GM18868 (cell line): ENCODE measurements around the gene PIP5K1C.

Source experiments
- ATAC-seq: cut with Tn5 transposase; IDR thresholded peaks from one replicate; pipeline ENCODE4 v1.9.1; 2021; ENCODE audit warnings: mild to moderate bottlenecking, moderate library complexity; ENCODE audit not compliant: unreplicated experiment

The PIP5K1C gene

DNA sequence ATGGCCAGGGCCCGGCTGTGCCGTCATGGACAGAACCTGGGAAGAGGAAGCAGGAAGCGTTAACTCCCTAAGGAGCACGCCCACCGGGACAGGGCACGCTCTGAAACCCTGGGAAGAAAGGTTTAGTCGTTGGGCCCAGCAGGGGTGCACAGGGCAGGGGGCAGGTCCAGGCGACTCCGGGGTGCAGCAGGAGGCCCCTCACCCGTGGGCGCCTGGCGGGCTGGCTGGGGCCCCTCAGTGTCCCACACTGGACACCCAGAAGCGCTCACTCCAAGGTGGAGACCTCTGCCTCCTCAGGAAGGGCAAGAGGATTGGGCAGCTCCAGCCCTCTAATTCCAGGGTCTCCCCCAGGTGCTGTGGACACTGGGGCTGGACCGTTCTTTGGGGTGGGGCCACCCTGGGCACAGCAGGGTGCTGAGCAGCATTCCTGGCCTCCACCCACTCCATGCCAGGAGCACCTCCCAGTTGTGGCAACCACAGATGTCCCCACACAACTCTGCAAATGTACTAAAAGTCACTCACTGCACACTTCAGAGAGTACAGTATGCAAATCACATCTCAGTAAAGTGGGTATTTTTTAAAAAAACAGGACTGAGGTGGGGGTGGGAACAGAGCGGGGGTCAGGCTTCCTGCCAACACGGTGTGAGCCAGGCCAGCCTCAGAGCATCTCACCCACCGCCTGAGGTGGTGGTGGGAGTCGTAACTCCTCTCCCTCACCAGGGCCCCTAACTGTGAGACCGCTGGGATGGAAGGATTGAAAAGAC, 35.2 kb downstream of the PIP5K1C start:
- no peak for ATAC-seq

DNA sequence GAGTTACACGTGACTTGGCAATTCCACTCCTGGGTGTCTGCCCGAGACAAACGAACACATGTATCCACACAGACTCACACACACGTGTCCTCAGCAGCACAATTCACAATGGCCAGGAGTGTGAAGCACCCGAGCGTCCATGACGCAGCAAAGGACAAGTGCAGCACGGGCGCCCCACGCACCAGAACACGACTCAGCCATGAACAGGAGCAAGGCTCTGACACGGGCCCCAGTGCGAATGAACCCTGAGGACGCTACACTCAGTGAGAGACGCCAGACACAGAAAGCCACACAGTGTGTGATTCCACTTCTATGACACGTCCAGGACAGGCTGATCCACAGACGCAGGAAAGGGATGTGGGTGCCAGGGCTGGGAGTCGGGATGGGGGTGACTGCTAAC, 36.4 kb downstream of the PIP5K1C start:
- no peak for ATAC-seq

DNA sequence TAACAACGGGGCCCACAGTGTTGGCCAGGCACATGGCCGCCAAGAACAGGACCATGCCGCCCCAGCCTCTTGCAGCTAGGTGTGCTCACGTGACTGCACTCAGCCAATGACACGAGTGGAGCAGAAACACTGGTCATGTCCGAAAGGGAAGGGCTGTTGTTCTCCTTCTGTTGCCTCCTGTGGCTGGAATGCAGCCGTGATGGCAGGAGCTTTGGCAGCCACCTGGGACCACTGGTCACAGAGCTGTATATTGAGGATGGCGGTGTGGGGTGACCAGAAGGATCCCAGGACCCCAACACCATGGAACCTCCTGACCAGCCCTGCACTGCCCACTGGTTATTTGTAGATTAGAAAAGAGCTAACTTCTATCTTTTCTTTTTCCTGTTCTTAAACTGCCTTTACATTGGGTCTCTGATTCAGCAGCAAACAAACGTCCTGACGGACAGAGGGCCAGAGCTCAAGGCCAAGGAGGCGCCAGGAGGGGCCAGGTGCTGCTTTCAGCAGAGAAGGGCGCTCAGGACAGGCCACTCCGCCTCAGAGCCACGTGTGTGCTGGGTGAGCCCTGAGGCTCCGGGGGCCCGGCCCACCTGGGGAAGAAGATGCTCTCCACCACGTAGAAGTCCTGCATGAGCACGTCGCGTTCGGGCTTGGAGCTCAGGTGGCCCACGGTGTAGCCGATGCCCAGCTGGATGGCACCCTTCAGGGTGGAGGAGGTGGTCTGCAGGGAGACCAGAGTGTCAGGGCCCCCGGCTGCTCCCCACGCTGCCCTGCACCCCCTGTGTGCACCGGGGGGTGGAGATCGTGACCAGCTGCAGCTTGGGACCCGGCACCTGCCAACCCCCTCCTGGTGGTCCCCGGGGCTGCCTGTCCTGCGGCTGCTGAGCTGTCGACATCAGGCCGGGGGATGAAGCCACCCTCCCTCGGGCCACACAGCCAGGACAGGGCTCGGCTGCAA, 38.7 kb downstream of the PIP5K1C start:
- ATAC-seq: no peak

DNA sequence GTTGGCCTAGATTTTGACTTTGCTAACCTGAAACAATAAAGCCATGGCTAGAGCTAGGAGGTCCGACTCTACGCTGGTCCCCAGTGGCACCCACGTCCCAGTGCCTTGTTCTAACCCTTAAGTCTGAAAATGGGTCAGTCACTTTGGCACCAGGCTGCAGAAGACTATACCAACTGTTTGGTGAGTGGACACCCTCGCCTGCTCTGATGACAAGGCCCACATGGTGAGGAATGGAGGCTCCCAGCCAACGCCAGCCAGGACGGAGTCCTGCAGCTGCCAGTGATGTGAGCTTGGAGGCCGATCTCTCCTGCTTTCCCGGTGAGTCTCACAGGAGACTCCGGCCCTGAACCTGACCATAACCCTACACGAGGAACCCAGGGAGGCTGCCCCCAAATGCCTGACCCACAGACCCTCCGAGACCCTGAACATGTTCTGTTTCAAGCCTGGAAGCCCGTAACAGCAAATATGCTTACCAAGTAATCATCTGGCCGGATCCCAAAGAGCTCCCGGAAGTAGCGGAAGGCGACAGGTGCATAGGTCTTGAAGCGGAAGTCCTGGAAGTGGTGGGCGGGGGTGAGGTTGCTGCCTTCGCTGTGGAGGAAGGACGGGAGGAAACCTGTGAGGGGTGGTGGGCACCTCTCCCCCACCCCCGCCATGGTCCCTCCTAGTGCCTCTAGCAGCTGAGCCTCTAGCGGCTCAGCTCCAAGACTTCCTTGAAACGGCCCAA, 39.6 kb downstream of the PIP5K1C start:
- ATAC-seq: no peak

DNA sequence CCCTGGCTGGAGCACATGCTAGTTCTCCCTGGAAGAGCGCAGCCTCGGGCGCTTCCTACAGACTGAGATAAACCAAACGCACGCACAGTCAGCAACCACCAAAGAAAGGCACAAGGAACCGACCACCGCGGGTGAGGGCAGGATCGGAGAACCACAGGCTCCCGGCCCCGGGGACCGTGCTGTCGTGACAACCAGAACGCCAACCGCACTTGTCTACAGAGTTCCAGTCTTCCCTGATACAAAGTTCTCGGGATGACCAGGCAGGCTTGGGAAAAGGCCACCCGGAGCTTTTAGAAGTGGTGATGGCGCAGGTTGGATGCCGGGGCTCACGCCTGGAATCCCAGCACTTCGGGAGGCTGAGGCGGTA, 40.5 kb downstream of the PIP5K1C start:
- no peak for ATAC-seq

DNA sequence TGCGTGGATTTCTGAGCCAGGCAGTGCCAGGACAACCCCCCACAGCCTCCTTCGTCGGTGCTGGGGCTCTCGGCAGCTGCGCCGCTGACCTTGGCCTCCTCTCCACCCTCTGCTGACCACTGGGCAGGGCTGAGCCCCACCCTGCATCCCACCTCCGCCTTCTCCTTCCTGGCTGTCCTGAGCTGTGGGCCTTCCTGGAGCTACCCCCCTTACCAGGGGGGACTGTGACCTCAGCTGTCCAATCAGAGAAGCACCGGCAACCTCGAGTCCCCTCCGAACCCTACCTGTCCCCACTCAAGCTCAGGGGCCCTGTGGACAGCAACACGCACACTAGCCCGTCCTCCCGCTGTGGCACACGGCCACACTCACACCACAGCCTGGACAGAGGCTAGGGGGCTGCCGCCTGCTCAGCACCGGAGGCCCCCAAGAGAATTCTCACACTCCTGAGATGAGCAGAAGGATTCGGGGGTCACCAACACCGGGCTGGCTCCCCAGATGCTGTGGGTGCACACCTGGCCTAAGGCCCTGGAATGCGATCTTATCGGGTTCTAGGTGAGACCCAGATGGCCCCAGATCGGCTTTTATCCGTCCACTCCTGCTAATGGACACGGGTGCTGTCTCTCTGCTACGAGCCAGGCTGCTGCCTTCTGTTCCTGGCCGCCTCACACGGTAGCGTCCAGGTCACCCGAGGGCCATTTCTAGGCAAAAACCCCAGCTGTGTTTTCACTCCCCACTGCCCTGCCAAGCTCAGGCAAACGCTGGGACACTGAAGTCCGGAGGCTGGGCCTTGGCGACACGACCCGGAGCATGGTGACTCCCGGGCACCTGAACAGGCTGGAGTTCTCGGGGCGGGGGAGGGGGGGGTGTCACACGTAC, 41.2 kb downstream of the PIP5K1C start:
- no peak for ATAC-seq

DNA sequence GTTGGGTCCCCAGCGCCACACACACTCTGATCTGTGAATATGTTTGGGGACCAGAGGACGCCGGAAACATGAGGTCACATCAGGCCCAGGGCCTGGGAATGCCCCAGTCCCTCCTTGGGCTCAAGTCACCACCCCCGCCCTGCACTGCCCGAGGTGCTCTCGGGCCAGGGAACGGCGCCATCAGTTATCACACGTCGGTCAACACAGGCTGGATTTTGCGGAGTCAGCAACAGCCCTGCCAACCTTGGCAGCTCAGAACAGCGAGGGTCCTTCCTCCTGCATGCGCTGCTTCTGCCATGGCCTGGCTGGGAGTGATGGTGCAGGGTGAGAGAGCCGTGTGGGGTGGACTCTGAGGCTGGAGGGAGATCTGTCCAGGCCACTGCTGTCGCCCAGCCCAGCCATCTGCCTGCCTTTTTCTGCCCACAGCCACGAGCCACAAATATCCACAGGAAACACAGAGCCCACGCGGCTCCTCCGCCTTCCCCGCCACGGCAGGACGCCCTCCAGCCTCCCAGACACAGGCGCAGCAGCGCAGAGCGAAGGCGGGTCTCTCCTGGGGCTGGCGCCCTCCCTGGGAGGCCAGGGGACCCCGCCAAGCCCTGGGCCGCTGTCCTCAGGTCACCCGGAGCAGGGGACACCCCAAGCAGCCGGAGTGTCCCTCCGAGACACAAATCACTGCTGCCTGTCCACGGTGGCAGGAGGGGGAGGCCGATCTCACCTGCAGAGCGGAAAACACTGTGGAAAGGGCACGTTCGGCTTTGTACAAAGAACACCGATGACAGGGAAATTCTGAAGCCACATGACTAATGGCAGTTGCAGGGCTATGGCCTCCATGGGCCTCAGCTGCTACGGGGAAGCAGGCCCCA, 42.0 kb downstream of the PIP5K1C start:
- ATAC-seq: no peak

DNA sequence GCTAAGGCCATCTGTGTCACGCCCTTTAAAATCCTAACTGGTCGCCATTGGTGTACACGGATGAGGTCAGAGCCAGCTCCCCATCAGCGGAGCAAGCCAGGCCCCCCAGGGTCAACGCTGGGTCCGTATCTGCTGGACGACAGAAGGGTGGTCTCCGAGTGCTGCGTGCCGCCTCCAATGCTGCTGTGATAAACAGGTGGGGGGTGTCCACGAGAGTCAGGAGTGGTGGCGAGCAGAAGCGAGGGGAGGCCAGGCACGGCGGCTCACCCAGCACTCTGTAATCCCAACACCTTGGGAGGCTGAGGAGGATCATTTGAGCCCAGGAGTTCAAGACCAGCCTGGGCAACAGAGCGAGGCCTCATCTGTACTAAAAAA, 42.9 kb downstream of the PIP5K1C start:
- no peak for ATAC-seq

DNA sequence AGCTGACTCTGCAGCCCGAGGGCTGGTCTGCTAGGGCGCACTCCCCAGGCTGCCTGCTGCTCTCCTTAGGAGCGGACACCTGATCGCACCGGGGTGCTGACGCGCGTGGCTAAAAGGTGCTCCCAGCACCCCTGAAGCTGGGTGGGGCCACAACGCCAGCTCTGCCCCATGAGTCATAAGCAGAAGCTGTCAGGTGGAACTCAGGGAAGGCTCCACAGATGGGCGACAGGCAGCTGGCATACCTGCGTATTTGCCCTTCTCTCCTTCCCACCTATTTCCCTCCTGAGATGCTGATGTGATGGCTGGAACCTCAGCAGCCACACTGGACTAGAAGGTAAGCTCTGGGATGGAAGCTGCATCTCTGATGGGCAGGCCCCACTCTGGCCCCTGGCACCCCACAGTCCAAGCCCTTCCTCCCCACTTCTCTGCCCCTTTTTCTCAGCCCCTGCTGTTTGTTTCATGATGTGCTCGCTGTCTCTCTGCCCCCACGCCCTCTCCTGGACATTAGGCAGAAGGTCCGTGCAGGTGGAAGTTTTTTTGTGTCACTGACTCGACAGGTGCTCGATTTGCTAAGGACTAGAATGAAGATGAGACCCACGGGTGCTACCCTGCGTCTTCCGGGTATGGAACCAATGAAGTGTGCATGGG, 43.4 kb downstream of the PIP5K1C start:
- ATAC-seq: no peak

DNA sequence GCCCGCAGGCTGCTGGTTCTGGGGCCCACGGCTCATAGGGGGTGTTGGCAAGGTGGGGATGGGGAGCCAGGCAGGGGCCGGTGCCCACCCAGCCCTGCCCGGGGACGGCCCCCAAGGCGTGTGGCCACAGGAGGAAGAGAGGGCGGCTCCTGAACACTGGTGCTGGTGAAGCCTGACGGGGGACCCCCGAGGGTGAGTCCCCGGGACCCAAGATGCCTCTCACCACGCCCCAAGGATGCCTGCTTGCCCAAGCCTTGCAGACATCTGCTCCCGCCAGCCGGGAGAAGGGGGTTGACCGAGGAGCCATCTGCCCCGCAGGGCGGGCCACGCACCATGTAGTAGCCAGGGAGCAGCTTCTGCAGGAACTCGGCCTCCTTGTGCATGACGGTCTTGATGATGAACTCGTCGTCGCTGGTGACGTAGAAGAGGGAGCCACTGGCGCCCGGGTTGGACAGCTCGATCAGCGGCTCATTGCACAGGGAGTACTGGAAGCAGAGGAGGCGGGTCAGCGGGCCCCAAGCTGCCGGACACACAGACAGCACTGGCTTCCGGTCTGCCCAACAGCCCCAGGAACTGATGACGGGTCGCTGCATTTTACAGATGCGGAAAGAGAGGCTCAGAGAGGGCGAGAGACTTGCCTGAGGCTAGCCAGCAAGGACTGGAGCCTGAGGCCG, 44.1 kb downstream of the PIP5K1C start:
- ATAC-seq: no peak

DNA sequence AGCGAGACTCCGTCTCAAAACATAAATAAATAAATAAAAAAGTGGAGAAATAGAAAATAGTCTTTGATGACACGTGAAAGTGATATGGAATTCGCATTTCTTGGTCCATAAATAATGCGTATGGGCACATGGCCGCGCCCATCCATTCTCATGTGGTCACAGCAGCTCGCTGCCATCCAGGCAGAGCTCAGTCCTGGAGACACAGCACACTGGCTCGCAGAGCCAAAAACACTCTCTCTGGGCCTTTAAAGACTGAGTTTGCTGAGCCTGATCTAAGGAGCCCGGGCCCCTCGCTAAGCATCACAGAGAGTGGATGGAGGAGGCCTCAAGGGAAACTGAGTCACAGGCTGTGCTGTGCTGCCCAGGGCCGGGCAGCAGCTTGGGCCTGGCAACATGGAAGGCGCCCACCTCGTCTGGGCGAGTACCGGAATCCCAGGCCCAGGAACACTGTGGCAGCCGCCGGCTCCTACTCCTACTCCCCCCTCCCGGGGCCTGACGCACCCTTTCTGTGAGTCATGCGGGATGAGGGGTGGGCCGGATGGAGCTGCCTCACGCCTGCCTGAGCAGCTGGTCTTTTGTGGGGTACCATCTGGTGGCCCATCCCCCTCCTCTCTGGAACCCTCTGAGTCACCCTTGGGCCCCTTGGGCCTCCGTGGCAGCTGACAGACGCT, 44.7 kb downstream of the PIP5K1C start:
- no peak for ATAC-seq

DNA sequence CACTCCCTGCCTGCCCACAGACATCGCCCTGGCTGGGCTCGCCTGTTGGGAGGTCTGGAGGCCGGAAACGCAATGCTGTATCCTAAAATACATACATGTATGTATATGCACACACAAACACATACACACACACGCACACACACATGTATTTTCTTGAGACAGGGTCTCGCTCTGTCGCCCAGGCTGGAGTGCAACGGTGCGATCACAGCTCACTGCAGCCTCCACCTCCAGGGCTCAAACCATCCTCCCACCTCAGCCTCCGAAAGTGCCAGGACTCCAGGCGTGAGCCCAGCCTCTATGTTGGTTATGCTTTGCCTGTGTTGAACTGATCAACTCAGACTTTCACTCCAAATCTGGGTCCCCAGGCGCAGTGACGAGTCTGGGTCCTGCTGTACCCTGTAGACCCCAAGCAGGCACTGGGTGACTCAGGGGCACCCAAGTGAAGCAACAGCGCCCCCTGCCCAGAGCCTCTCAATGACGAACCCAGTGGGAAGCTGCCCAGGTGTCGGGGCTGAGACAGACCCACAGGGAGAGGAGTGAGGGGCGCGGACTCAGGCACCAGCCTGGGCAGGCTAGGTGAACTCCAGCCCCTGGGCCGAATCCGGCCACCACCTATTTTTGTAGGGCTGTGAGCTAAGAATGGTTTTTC, 46.3 kb downstream of the PIP5K1C start:
- no peak for ATAC-seq

DNA sequence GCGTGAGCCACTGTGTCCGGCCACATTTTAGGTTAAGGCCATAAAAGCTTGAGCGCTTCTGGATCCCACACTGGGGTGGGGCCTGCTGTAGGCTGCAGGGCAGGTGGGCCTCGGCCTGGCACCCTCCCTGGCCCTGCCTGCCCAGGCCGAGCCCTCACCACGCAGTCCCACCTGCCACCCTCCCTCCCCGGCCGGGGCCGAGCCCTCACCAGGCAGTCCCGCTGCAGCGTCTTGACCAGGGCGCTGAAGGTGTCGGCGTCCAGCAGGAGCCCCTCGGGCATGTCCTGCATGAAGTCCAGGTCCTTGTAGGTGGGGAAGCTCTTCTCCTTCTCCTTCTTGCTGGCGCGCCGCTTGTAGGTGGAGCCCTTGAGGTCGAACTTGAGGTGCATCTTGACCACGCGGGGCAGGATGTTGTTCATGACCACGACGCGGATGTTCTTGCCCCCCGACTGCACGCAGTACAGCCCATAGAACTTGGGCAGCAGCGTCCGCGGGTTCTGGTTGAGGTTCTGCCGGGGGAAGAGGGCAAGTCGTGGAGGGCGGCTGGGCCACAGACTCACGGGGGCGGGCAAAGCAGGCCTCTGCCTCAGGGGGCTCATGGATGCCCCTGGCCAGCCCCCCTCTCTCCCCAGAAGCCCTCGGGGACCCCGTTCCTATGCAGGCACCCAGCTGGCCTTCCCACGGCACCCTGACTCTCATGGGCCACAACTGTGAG, 47.0 kb downstream of the PIP5K1C start:
- ATAC-seq: no peak

DNA sequence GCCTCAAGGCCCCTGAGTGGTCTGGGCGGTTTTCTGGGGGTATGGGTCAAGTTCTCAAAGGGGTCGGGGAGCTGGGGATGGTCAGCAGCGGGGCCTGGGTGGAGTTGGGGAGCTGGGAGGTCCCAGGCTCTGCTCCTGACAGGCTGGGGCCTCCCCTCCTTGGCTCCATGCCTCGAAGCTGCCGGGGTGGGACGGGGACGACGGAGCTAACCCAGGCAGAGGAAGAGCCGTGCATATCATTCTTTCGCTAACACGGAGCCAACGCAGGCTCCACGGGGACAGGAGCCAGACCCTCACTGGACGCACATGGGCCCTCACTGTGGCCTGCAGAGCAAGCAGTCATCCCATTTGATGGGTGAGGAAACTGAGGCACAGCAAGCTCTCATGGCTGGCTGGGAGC, 47.8 kb downstream of the PIP5K1C start:
- no peak for ATAC-seq

DNA sequence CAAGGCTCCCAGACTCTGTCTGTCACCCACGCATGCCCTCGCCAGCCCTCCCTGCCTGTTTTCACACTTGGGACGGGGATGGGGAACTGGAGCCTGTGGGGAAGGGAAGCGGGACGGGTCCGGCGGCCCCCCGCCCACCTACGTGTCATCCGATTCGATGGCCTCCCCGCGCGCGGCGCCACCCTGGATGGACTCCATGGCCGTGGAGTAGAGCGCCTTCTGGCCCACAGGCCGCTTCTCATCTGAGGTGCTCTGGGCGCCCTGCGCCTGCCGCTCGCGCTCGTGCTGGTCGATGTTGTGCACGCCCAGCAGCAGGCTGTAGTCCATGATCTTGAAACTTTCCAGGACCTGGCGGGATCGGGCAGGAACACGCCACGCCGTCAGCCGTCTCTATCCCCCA, 48.6 kb downstream of the PIP5K1C start:
- ATAC-seq: no peak

DNA sequence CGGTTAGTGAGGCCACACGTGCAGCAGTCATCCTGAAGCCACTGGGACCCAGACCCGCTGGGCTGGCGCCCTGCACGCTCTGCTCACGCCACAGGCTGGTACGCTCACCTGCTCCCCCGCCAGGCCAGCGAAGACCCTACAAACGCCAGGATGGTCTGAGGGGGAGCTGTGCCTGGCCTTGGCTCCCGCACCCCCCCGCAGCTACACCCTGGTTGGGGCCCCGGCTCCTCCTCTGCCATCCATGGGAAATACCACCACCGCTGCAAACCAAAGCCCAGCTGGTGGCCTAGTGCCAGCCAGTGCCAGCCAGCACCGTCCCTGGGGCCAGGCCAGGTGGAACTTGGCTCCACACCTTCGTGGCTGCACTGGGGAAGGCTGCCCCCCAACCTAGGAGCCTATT, 50.4 kb downstream of the PIP5K1C start:
- ATAC-seq: no peak
